Measurements from ENCODE around the gene SOAT2. TPM values are rescaled to one million over a fixed set of nuclear protein-coding genes. Genes with fewer than 3 reads are reported as not detected.

Gene SOAT2
- polyA plus RNA-seq, 1 experiment: not detected

DNA sequence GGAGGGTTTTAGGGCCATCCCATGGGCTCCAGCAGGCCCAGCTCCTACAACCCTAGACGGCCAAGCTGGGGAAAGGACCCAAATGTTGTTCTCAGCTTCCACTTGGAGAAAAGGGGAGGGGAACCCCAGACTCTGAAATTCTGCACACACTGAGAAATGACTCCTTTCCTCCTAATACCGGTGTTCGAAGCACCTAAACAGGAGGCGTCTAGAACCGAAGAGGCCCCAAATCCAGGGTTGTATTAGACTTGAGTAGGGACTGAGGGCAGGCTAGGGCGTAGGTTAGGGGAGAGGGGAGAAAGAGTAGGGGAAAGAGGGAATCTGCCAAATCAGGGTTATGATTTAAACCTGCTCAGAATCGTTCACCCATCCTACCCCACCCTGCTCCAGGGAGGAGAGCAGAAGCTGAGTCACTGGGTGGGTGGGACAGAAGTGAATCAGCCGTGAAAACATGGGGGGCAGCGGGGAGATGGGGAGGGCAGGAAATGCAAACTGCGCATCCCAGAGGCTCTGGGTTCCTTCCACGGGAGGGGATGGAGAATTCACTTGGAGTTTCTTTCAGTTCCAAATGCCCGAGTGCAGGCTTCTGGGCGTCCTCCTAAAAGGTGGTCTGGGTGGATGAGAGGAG lies 4.8 kb upstream of the SOAT2 start:
- Histone ChIP-seq H3K9me3 (ENCODE audit: control insufficient read depth, insufficient read depth, low read length) (no peaks in the 10 kb centered on the region), H3K4me3 (ENCODE audit: low read depth, low read length) (peak overlapping the region; percentile 77), H3K27me3 (ENCODE audit: control insufficient read depth, insufficient read depth, low read length) (no peaks in the 10 kb centered on the region), H3K27ac (ENCODE audit: low read depth, low read length) (peak overlapping the region; percentile 91)
- TF ChIP-seq, protein P1, sequence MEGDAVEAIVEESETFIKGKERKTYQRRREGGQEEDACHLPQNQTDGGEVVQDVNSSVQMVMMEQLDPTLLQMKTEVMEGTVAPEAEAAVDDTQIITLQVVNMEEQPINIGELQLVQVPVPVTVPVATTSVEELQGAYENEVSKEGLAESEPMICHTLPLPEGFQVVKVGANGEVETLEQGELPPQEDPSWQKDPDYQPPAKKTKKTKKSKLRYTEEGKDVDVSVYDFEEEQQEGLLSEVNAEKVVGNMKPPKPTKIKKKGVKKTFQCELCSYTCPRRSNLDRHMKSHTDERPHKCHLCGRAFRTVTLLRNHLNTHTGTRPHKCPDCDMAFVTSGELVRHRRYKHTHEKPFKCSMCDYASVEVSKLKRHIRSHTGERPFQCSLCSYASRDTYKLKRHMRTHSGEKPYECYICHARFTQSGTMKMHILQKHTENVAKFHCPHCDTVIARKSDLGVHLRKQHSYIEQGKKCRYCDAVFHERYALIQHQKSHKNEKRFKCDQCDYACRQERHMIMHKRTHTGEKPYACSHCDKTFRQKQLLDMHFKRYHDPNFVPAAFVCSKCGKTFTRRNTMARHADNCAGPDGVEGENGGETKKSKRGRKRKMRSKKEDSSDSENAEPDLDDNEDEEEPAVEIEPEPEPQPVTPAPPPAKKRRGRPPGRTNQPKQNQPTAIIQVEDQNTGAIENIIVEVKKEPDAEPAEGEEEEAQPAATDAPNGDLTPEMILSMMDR (IDR thresholded peaks at IDR 0.05; ENCODE audit: low read depth, low read length): no peak
- POLR2A ChIA-PET: interaction anchor here (0.7 to 3.6 kb wide), 9 partner anchors 19 to 322 kb away, joined by 3 to 64 read pairs (median 6); partner anchors contain the start of genes CSAD, SPRYD3 and ZNF740
- DNase-seq (ENCODE audit: low read depth, low spot score): no peak
- CTCF ChIA-PET: interaction anchor here (0.5 to 7.0 kb wide), 30 partner anchors 10 to 662 kb away, joined by 3 to 120 read pairs (median 4); partner anchors contain the start of genes PFDN5 and SPRYD3

- no peaks in the 10 kb centered on the region for H3K27me3 ChIP-seq (ENCODE audit: control insufficient read depth, insufficient read depth, low read length)
- peak overlapping the region; percentile 91 for H3K27ac ChIP-seq (ENCODE audit: low read depth, low read length)
- POLR2A ChIA-PET: interaction anchor here (0.7 to 3.6 kb wide), 9 partner anchors 19 to 321 kb away, joined by 3 to 64 read pairs (median 6); partner anchors contain the start of genes CSAD, SPRYD3 and ZNF740
- TF ChIP-seq, protein P1 (IDR thresholded peaks at IDR 0.05; ENCODE audit: low read depth, low read length): peak; percentile 99
- CTCF ChIA-PET: interaction anchor here (0.5 to 7.0 kb wide), 32 partner anchors 9 to 224 kb away, joined by 3 to 120 read pairs (median 5); partner anchors contain the start of genes ESPL1, PFDN5 and SPRYD3
- H3K9me3 ChIP-seq (ENCODE audit: control insufficient read depth, insufficient read depth, low read length): no peaks in the 10 kb centered on the region
- peak; percentile 86 for DNase-seq (ENCODE audit: low read depth, low spot score)
- peak overlapping the region; percentile 77 for H3K4me3 ChIP-seq (ENCODE audit: low read depth, low read length)
Observed at GRCh38 chr12:53099071-53099882, 4.0 kb upstream of the SOAT2 start.

DNA sequence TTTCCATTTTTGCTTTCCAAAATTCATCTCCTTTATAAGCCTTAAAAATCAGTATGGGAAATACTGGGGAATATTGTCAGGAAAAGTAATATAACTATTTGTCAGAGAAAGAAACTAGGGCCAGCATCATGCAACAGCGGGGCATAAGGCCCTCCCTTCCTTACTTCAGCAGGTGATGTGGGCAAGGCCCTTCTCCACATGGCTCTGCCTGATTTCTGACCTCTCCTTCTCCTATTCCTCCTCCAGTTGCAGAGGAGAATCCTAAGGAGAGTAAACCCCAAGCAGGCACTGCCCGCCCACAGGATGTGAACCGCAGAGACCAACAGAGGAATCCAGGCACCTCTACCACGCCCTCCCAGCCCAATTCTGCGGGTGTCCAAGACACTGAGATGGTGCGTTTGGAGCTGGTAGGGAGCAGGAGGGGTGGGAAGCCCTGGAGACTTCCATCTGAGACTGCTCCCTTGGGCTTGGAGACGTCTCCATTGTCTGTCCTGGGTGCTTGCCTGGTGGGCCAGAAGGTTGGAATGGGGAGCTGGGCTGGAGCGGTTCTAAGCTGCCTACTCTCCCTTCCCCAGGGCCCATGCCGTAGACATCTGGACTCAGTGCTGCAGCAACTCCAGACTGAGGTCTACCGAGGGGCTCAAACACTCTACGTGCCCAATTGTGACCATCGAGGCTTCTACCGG lies 2.7 kb upstream of the SOAT2 start:
- no peaks in the 10 kb centered on the region for H3K9me3 ChIP-seq (ENCODE audit: control insufficient read depth, insufficient read depth, low read length)
- ChIA-PET CTCF (interaction anchor here (1.1 to 7.0 kb wide), 7 partner anchors 8 to 167 kb away, joined by 4 to 120 read pairs (median 5); partner anchors contain the start of gene ESPL1), POLR2A (interaction anchor here (3.6 kb wide), 1 partner anchor 21 kb away, joined by 64 read pairs; the partner anchor contains the start of gene SPRYD3)
- TF ChIP-seq, protein P1 (IDR thresholded peaks at IDR 0.05; ENCODE audit: low read depth, low read length): no peak
- DNase-seq (ENCODE audit: low read depth, low spot score): no peak
- no peak overlapping the region for H3K4me3 ChIP-seq (ENCODE audit: low read depth, low read length)
- no peak overlapping the region for H3K27ac ChIP-seq (ENCODE audit: low read depth, low read length)
- no peaks in the 10 kb centered on the region for H3K27me3 ChIP-seq (ENCODE audit: control insufficient read depth, insufficient read depth, low read length)

GRCh38 chr12:53101266-53101665 lies 2.0 kb upstream of the SOAT2 start:
- H3K9me3 ChIP-seq (ENCODE audit: control insufficient read depth, insufficient read depth, low read length): no peaks in the 10 kb centered on the region
- H3K27ac ChIP-seq (ENCODE audit: low read depth, low read length): no peak overlapping the region
- CTCF ChIA-PET: interaction anchor here (1.0 to 7.0 kb wide), 3 partner anchors 36 to 58 kb away, joined by 5 to 120 read pairs (median 9); no protein-coding TSS in a partner anchor
- TF ChIP-seq, protein P1 (IDR thresholded peaks at IDR 0.05; ENCODE audit: low read depth, low read length): no peak
- no peak overlapping the region for H3K4me3 ChIP-seq (ENCODE audit: low read depth, low read length)
- no peaks in the 10 kb centered on the region for H3K27me3 ChIP-seq (ENCODE audit: control insufficient read depth, insufficient read depth, low read length)
- POLR2A ChIA-PET: interaction anchor here (2.2 kb wide), 1 partner anchor 35 kb away, joined by 12 read pairs; no protein-coding TSS in a partner anchor
- DNase-seq (ENCODE audit: low read depth, low spot score): no peak
